ENCODE data around the gene LRIF1.

DNA sequence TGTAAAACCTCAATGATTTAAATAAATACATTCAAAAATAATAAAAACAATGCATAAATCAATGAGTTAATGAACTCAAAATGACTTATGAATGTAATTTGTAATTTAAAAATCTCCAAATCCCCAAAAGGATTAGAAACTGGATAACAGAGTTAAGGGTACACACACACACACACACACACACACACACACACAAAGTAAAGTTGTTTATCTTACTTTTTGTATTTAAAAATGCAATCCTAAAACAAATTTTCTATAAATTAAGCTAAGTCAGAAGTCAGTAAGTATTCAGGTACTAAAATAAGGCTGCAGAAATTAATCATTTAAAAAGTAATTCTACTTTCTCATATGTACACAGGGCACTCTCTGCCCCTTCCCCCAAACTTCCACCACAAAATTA is 1.8 kb downstream of the LRIF1 start:
- no peak for TF ChIP-seq CTCF (IDR thresholded peaks at IDR 0.05)
- no peak for TF ChIP-seq POLR2A (IDR thresholded peaks at IDR 0.05)
